HCT116 (cell line): ENCODE results near the gene P2RX3. TPM values are rescaled to one million over a fixed set of nuclear protein-coding genes. Genes with fewer than 3 reads are reported as not detected.

Experiments used
- ATAC-seq: fragments of 200-7000 bp; cut with Tn5 transposase; 2 replicates; pipeline ENCODE4 v1.9.1; 2020; ENCODE audit warnings: mild to moderate bottlenecking, moderate library complexity
- BruUV-seq: library from RNA; stranded (reverse); fragments of 400-500 nt; replicated peaks from 2 replicates; lab custom pipeline; 2021; lab: Mats Ljungman, UMichigan
- CTCF ChIA-PET: fragments of 300-600 bp; sonication (Branson Sonifier 250); formaldehyde crosslinking; loops from one replicate; lab custom pipeline; 2021; ENCODE audit warnings: antibody characterized with exemption; lab: Charles Lee
- POLR2A ChIA-PET: fragments of 300-600, 350-600 bp; sonication (Branson Sonifier 250); formaldehyde crosslinking; loops from one replicate; lab custom pipeline; 2021; ENCODE audit warnings: antibody characterized with exemption; lab: Charles Lee
- RAD21 ChIA-PET, 2 experiments: fragments of 300-600 bp; sonication (Branson Sonifier 250); formaldehyde crosslinking; loops; one replicate each; lab custom pipeline; 2023; ENCODE audit warnings: low total read pairs in 2 of 2; ENCODE audit not compliant: uncharacterized antibody in 2 of 2, unreplicated experiment in 2 of 2, low non-redundant PET in 1 of 2; lab: Charles Lee
- DNase-seq: peaks from one replicate; pipeline ENCODE4 v3.0.0-alpha.2; 2010; ENCODE audit warnings: low read depth, low spot score
- H2AFZ ChIP-seq: fragments of 200-600 bp; shearing (Covaris generic), sonication (generic); 2 replicates; pipeline ENCODE4 v1.6.1; 2017; ENCODE audit warnings: low read depth, mixed run types, mixed read lengths, antibody characterized with exemption, low read length; ENCODE audit not compliant: poor library complexity, severe bottlenecking
- H3K27ac ChIP-seq: 2 replicates; pipeline ENCODE4 v1.5.1; 2012; ENCODE audit warnings: low read depth, low read length
- H3K27me3 ChIP-seq: fragments of 200-600 bp; sonication (generic); 2 replicates; pipeline ENCODE4 v1.6.1; 2016; ENCODE audit warnings: mixed run types, low read length, mixed read lengths; ENCODE audit not compliant: insufficient read depth
- H3K36me3 ChIP-seq, 2 experiments: fragments of 200-500 bp in 1 of 2; fragments of 200-600 bp in 1 of 2; sonication (Bioruptor generic) in 1 of 2; sonication (generic) in 1 of 2; 2 replicates each; pipeline versions ENCODE4 v1.5.1 to v1.6.1; 2014 to 2016; ENCODE audit warnings: low read length in 2 of 2, inconsistent platforms in 1 of 2, mixed read lengths in 1 of 2, mixed run types in 1 of 2; ENCODE audit not compliant: insufficient read depth in 2 of 2, control insufficient read depth in 1 of 2
- H3K4me1 ChIP-seq, 2 experiments: fragments of 200-600 bp in 1 of 2; sonication (generic) in 1 of 2; 2 replicates each; pipeline versions ENCODE4 v1.5.1 to v1.6.1; 2012 to 2017; ENCODE audit warnings: low read length in 2 of 2, inconsistent platforms in 1 of 2, mild to moderate bottlenecking in 1 of 2, mixed read lengths in 1 of 2, mixed run types in 1 of 2, moderate library complexity in 1 of 2; ENCODE audit not compliant: insufficient read depth in 2 of 2, control insufficient read depth in 1 of 2
- H3K4me2 ChIP-seq: fragments of 200-600 bp; sonication (generic); 2 replicates; pipeline ENCODE4 v1.6.1; 2017; ENCODE audit warnings: mixed run types, low read length, mixed read lengths
- H3K4me3 ChIP-seq, 2 experiments: fragments of 200-600 bp in 1 of 2; sonication (generic) in 1 of 2; replicated peaks in 1 of 2; 2 replicates each; pipeline ENCODE4 v1.5.1; 2011 to 2016; ENCODE audit warnings: low read length in 2 of 2, control low read depth in 1 of 2, low read depth in 1 of 2, mild to moderate bottlenecking in 1 of 2, mixed read lengths in 1 of 2, mixed run types in 1 of 2
- H3K79me2 ChIP-seq: fragments of 200-600 bp; sonication (generic); 2 replicates; pipeline ENCODE4 v1.6.1; 2017; ENCODE audit warnings: mild to moderate bottlenecking, mixed run types, low read length, moderate library complexity, mixed read lengths; ENCODE audit not compliant: insufficient read depth
- H3K9ac ChIP-seq: fragments of 200-600 bp; sonication (generic); 2 replicates; pipeline ENCODE4 v1.6.1; 2016; ENCODE audit warnings: low read length, mixed read lengths
- H3K9me2 ChIP-seq: fragments of 200-600 bp; sonication (generic), shearing (Covaris generic); 2 replicates; pipeline ENCODE4 v1.6.1; 2017; ENCODE audit warnings: mixed run types, mild to moderate bottlenecking, moderate library complexity; ENCODE audit not compliant: insufficient read depth
- H3K9me3 ChIP-seq, 2 experiments: fragments of 200-500 bp in 1 of 2; fragments of 200-600 bp in 1 of 2; sonication (Bioruptor generic) in 1 of 2; sonication (generic) in 1 of 2; 2 replicates each; pipeline ENCODE4 v1.6.1; 2014 to 2017; ENCODE audit warnings: low read length in 2 of 2, mixed read lengths in 2 of 2, inconsistent platforms in 1 of 2, low read depth in 1 of 2, mild to moderate bottlenecking in 1 of 2, mixed run types in 1 of 2, moderate library complexity in 1 of 2; ENCODE audit not compliant: control insufficient read depth in 1 of 2, insufficient read depth in 1 of 2
- H4K20me1 ChIP-seq: fragments of 200-600 bp; sonication (generic), shearing (Covaris generic); 2 replicates; pipeline ENCODE4 v1.6.1; 2017; ENCODE audit warnings: mixed run types, mild to moderate bottlenecking, moderate library complexity; ENCODE audit not compliant: insufficient read depth
- CBX3 ChIP-seq: IDR thresholded peaks from 2 replicates; pipeline ENCODE4 v1.6.1; 2012; ENCODE audit warnings: low read depth
- CEBPB ChIP-seq: IDR thresholded peaks from 2 replicates; pipeline ENCODE4 v1.6.1; 2012; ENCODE audit warnings: low read depth
- EGR1 ChIP-seq: IDR thresholded peaks from 2 replicates; pipeline ENCODE4 v1.6.1; 2012; ENCODE audit warnings: low read depth
- ELF1 ChIP-seq: IDR thresholded peaks from 2 replicates; pipeline ENCODE4 v1.6.1; 2012; ENCODE audit warnings: low read depth, borderline replicate concordance
- EZH2 ChIP-seq: fragments of 200-600 bp; sonication (generic); IDR thresholded peaks from 2 replicates; pipeline ENCODE4 v1.6.1; 2017; ENCODE audit warnings: antibody characterized with exemption, mixed run types
- EZH2phosphoT487 ChIP-seq: fragments of 200-600 bp; IDR thresholded peaks from 2 replicates; pipeline ENCODE4 v1.6.1; 2018; ENCODE audit warnings: antibody characterized with exemption, borderline replicate concordance
- FOSL1 ChIP-seq: IDR thresholded peaks from 2 replicates; pipeline ENCODE4 v1.6.1; 2012; ENCODE audit warnings: low read depth
- JUND ChIP-seq: IDR thresholded peaks from 2 replicates; pipeline ENCODE4 v1.6.1; 2012
- POLR2A ChIP-seq: IDR thresholded peaks from 2 replicates; pipeline ENCODE4 v1.7.0; 2011; ENCODE audit warnings: borderline replicate concordance; ENCODE audit not compliant: insufficient read depth, insufficient read length; ENCODE audit errors: extremely low read depth
- POLR2AphosphoS5 ChIP-seq: IDR thresholded peaks from 2 replicates; pipeline ENCODE4 v1.6.1; 2011; ENCODE audit warnings: mild to moderate bottlenecking, low read depth, low read length, moderate library complexity
- SIN3A ChIP-seq: IDR thresholded peaks from 2 replicates; pipeline ENCODE4 v1.6.1; 2012; ENCODE audit warnings: low read depth
- SRF ChIP-seq: IDR thresholded peaks from 2 replicates; pipeline ENCODE4 v1.6.1; 2012; ENCODE audit warnings: low read depth
- TCF7L2 ChIP-seq: IDR thresholded peaks from 2 replicates; pipeline ENCODE4 v1.7.0; 2011; ENCODE audit warnings: borderline replicate concordance, inconsistent platforms; ENCODE audit not compliant: insufficient read depth, insufficient read length; ENCODE audit errors: extremely low read depth
- YY1 ChIP-seq: IDR thresholded peaks from 2 replicates; pipeline ENCODE4 v1.6.1; 2011; ENCODE audit warnings: low read length, low read depth, moderate library complexity, mild to moderate bottlenecking; ENCODE audit not compliant: insufficient replicate concordance; ENCODE audit errors: extremely low read depth
- ZBTB33 ChIP-seq: IDR thresholded peaks from 2 replicates; pipeline ENCODE4 v1.6.1; 2011; ENCODE audit warnings: mild to moderate bottlenecking, low read length, moderate library complexity; ENCODE audit not compliant: insufficient replicate concordance; ENCODE audit errors: extremely low read depth
- intact Hi-C: fragments of 100-400 bp; cut with micrococcal nuclease; formaldehyde crosslinking; loops from 2 replicates; pipeline ENCODE4 v1.10.0; 2022
- total RNA-seq: library from RNA; stranded (reverse); gene quantifications from one replicate; pipeline ENCODE4 v1.2.1, GENCODE V29; 2021; ENCODE audit not compliant: unreplicated experiment

The P2RX3 gene
- total RNA-seq, 1 experiment from 2014 or later, result not detected

GRCh38 chr11:57301711-57302423 is 36.3 kb upstream of the P2RX3 start:
- BruUV-seq, result no TSS peak
- RAD21 ChIA-PET, result no interaction called here
- DNase-seq, result no peak
- intact Hi-C loops, result no loop called here
- H3K27ac ChIP-seq, result no peak overlapping the region
- no peak overlapping the region for H3K4me3 ChIP-seq
- no peak overlapping the region for H3K9ac ChIP-seq
- H3K9me2 ChIP-seq, result no peaks in the 10 kb centered on the region
- H3K27me3 ChIP-seq, result no peaks in the 10 kb centered on the region
- H3K79me2 ChIP-seq, result no peaks in the 10 kb centered on the region
- H2AFZ ChIP-seq, result no peak overlapping the region
- ATAC-seq, result no peak
- no peak overlapping the region for H3K4me2 ChIP-seq
- TF ChIP-seq YY1, result no peak
- no peak for TF ChIP-seq POLR2AphosphoS5
- no peak for TF ChIP-seq JUND
- TF ChIP-seq POLR2A, result no peak
- TF ChIP-seq CEBPB, result no peak
- TF ChIP-seq CBX3, result no peak
- TF ChIP-seq EZH2phosphoT487, result no peak
- TF ChIP-seq EGR1, result no peak
- no peak for TF ChIP-seq EZH2
- TF ChIP-seq TCF7L2, result no peak
- H3K9me3 ChIP-seq, result no peaks in the 10 kb centered on the region; a peak in 1 of 4 replicates
- H3K36me3 ChIP-seq, result peaks cover 10 to 26% of the 10 kb centered on the region in 2 experiments; a peak in 3 of 4 replicates
- CTCF ChIA-PET, result no interaction called here
- H3K4me1 ChIP-seq, result no peaks in the 10 kb centered on the region; a peak in 1 of 4 replicates
- H4K20me1 ChIP-seq, result no peaks in the 10 kb centered on the region
- POLR2A ChIA-PET, result no interaction called here

GRCh38 chr11:57302489-57302888 is 35.7 kb upstream of the P2RX3 start:
- H2AFZ ChIP-seq, result no peak overlapping the region
- BruUV-seq, result no TSS peak
- DNase-seq, result no peak
- no peaks in the 10 kb centered on the region for H3K79me2 ChIP-seq
- POLR2A ChIA-PET, result no interaction called here
- H3K36me3 ChIP-seq, result peaks cover 10 to 26% of the 10 kb centered on the region in 2 experiments; a peak in 3 of 4 replicates
- H3K4me3 ChIP-seq, result no peak overlapping the region
- H3K4me2 ChIP-seq, result no peak overlapping the region
- ATAC-seq, result no peak
- H3K9me3 ChIP-seq, result no peaks in the 10 kb centered on the region; a peak in 1 of 4 replicates
- H3K9ac ChIP-seq, result no peak overlapping the region
- no peaks in the 10 kb centered on the region for H3K9me2 ChIP-seq
- no peaks in the 10 kb centered on the region for H4K20me1 ChIP-seq
- H3K27ac ChIP-seq, result no peak overlapping the region
- no peaks in the 10 kb centered on the region; a peak in 1 of 4 replicates for H3K4me1 ChIP-seq
- RAD21 ChIA-PET, result no interaction called here
- H3K27me3 ChIP-seq, result no peaks in the 10 kb centered on the region
- CTCF ChIA-PET, result no interaction called here
- intact Hi-C loops, result no loop called here
- no peak for TF ChIP-seq POLR2AphosphoS5
- no peak for TF ChIP-seq SIN3A
- TF ChIP-seq TCF7L2, result no peak
- TF ChIP-seq ZBTB33, result no peak
- no peak for TF ChIP-seq FOSL1
- TF ChIP-seq EZH2phosphoT487, result no peak
- TF ChIP-seq ELF1, result no peak
- no peak for TF ChIP-seq POLR2A
- no peak for TF ChIP-seq SRF
